GM21717 (cell line): ENCODE results near the gene USP5.

ENCODE experiments used
- ATAC-seq: cut with Tn5 transposase; IDR thresholded peaks from one replicate; pipeline ENCODE4 v1.9.1; 2021; ENCODE audit warnings: mild to moderate bottlenecking, moderate library complexity; ENCODE audit not compliant: unreplicated experiment

Gene USP5

DNA sequence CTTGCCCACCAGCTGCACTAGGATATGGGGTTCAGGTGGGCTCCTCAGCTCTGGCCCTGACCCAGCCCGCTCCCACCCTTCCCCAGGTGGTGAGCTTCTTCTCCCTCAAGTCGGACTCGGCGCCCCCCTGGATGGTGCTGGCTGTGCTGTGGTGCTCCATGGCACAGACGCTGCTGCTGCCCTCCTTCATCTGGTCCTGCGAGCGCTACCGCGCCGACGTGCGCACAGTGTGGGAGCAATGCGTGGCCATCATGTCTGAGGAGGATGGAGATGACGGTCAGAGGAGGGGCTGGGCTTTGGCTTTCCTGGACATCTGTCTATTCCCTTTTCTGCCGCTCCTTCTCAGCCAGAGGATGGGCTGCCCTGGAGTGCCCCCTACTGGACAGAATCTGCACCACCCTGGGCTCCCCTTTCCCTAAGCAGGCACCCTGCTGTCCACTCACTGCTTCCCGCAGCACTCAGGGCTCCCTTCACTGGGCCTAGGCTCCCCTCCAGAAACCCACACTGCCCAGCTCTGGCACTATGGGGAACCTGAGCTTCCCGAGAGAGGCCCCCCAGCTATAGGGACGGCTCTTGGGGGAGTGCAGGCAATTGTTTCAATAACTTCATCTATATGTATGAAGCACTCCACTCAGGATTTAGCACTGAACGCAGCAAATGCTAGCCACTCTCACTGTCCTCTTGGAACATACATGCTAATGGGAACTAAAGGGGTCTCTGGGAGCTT, 26.4 kb upstream of the USP5 start:
- peak; percentile 45 for ATAC-seq

DNA sequence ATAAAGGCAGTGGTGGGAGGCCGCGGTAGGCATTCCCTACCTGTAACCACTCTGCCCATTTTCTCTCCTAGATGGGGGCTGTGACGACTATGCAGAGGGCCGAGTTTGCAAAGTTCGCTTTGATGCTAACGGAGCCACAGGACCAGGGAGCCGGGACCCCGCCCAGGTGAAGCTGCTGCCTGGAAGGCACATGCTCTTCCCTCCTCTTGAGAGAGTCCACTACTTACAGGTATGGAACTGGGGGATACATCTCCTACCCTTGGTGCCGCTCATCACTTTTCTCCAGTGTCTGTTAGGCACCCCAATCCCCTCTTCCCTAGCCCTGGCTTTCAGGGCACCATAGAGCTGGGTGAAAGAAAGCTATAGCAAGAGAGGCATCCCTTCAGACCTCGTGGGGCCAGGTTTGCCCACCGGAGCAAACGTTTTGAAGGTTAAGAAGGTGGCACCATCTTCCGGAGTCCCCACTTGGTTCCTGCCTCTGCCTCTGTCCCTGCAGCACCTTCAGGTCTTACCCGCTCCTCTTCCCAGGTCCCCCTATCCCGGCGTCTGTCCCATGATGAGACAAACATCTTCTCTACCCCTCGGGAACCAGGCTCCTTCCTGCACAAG, 25.7 kb upstream of the USP5 start:
- no peak for ATAC-seq

DNA sequence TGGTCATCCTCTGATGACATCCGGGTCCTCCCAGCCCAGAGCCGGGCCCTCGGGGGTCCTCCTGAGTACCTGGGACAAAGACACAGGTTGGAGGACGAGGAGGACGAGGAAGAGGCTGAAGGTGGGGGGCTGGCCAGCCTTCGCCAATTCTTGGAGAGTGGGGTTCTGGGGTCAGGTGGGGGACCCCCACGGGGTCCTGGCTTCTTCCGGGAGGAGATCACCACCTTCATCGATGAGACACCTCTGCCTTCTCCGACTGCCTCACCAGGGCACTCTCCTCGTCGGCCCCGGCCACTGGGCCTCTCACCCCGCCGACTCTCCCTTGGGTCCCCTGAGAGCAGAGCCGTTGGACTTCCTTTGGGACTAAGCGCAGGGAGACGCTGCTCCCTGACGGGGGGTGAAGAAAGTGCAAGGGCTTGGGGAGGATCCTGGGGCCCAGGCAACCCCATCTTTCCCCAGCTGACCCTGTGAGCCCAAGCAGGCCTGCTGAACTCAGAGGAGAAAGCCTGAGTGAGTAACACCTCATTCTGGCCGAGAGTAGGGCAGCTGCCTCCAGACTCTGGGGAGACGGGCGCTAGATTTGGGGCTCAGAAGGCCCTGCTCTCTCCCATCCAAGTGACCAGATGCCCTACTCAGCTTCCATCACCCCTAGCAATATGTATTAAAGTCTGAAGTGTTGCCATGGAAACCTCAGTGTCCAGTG, 25.1 kb upstream of the USP5 start:
- no peak for ATAC-seq

DNA sequence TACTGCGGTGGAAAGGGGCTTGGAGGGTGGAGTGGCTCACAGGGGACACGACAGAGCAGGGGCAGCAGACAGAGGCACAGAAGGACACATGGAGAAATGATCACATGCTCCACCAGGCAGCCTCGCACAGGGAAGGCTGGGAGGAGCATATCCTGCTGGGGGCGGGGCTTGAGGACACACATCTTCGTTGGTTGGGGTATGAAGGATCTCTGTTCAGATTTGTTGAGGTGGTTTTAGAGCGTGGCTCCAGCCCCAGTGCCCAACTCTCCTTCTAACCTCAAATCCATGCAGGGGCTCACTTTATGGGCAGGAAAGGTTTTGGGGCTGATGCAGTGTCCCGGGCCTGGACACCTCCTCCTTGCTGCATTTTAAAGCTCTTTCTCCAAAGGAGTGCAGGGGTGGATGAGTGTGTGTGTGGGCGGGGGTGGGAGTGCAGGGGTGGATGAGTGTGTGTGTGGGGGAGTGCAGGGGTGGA, 24.5 kb upstream of the USP5 start:
- no peak for ATAC-seq

DNA sequence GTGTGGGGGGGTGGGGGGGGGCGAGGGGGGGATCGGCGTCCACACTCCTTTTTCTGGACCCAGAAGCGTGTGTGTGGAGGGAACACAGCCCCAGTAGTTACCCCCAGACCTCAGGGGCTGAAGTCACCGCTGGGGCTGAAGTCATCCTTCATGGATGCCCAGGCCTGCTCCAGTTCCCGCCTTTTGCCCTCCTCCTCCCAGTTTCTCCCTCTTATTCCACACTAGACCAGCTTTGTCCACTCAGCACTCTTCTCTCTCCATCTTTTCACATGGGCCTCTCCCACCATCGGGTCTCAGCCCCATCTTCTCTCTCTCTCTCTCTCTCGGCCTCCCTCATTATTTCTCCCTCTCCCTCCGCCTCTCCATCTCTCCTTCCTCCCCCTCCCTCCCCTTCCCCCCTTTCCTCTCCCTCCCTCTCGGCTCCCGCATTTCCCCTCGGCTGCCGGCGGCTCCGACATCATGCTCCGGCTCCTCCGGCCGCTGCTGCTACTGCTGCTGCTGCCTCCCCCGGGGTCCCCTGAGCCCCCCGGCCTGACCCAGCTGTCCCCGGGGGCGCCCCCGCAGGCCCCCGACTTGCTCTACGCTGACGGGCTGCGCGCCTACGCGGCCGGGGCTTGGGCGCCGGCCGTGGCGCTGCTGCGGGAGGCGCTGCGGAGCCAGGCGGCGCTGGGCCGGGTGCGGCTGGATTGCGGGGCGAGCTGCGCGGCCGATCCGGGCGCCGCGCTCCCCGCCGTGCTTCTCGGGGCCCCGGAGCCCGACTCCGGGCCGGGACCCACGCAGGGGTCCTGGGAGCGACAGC, 23.8 kb upstream of the USP5 start, which contains the start of gene P3H3:
Gene P3H3, plus strand, starts transcription at position 426 of the 799 bp plus-strand sequence. Its CDS starts 34 bp downstream, at position 460.
- no peak for ATAC-seq

DNA sequence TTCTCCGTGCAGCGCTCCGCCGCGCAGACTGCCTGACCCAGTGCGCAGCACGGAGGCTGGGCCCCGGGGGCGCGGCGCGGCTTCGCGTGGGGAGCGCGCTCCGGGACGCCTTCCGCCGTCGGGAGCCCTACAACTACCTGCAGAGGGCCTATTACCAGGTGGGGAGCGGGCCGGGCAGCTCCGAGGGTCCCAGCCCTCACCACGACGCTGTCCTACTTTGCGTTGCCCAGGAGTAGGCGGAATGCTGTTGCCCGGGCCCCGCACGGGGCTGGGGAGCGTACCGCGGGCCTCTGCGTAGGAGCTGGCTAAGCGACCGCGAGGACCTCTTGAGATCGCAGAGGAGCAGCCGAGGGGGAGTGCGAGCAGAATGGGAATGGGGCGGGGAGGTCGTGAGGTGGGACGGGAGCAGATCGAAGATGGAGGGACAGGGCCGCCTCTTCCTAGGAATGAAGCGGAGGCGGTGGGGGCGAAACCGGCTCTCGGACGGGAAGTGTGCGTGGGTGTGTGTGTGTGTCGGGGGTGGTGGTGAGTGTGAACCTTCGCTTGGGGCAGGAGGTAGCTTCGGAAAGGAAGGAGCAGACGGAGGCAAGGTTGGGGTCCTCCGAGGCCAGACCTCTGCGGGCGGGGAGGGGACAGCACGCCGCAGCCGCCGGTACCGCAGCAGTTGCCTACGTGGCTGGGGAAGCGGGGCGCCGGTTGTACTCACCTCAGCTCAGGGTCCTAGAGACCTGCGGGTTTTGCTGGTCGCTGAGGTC, 23.0 kb upstream of the USP5 start:
- ATAC-seq = no peak

DNA sequence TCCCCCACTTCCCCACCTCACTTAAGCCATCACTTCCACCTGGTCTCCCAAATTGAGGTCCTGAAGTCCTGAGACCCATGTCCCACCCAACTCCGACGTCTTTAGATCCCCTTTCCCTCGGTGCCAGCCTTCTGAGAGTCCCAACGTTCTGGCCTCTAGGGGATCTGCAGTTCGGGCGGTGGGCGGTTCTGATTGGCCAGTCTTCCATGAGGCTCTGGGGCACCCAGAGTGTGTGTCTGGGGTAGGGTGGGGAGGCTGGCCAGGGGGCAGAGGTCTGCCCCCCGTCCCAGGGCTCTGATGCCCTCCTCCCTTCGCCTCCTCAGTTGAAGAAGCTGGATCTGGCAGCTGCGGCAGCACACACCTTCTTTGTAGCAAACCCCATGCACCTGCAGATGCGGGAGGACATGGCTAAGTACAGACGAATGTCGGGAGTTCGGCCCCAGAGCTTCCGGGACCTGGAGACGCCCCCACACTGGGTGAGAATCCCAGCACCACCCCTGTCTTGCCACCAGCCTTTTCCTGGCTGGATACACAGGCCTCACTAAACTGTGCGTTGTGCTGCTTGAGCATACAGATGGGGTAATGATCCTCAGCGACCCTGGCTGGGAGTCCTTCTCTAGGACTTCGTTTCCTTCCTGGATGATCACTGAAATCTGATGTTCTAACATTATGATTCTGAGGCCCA, 22.3 kb upstream of the USP5 start:
- ATAC-seq = no peak

DNA sequence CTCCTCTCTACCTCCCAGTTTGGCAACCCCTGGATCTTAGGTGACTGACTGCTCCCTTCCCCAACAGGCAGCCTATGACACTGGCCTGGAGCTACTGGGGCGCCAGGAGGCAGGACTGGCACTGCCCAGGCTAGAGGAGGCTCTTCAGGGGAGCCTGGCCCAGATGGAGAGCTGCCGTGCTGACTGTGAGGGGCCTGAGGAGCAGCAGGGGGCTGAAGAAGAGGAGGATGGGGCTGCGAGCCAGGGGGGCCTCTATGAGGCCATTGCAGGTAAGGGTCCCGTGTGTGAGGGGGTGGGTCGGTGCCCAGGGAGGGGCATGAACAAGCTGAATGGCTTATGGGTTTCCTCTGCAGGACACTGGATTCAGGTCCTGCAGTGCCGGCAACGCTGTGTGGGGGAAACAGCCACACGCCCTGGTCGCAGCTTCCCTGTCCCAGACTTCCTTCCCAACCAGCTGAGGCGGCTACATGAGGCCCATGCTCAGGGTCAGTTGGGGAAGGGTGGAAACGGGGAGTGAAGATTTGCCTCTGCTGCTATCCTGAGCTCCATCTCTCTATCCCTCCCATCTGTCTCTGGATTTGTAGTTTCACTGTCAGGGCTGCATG, 21.6 kb upstream of the USP5 start:
- ATAC-seq = no peak

DNA sequence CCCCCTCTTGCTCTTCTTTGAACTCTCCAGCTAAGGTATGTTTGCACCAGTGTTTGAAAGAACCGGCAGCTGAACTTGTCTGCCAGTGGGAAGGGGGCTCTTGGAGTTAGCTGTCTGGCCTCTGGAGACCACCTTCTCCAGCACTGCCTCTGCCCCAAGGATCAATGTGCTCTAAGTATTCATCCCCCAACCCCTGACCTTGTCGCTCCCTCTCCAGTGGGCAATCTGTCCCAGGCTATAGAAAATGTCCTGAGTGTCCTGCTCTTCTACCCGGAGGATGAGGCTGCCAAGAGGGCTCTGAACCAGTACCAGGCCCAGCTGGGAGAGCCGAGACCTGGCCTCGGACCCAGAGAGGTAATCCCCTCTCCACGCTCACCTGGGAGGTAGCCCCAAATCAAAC, 21.0 kb upstream of the USP5 start:
- no peak for ATAC-seq

DNA sequence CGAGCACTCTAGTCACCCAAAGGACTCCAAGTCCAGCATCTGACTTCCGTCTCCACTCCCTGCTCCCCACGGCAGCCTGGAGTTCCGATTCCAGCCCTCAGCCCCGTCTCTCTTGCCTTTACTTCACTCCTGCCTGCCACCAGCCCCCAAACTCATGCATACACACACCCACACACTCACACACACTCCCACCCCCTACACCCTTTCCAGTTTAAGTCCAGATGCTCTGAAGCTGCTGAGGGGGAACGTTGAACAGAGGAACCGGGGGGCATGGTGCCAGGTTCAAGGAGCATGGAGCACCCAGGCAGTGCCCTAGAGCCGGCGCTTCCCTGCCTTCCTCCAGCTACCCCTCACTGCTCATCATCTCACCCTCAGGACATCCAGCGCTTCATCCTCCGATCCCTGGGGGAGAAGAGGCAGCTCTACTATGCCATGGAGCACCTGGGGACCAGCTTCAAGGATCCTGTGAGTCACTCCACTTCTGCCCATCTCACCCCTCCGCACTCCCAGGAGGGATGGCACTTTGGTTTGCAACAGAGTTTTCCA, 20.4 kb upstream of the USP5 start:
- no peak for ATAC-seq

DNA sequence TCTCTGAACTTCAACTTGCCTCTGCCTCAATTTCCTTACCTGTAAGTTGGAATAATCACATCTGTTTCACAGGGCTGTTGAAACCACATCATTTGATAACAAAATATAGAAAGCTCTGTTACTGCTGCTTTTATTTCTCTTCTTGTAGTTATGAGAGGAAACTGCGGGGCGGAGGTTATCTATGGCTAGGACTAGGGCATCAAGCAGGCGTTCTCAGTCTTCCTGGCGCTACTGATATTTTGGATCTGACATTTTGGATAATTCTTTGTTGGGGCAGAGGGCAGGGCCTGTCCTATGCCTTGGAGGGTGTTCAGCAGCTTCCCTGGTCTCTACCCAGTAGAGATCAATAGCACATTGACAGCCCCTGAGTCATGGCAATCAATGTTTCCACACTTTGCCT, 19.8 kb upstream of the USP5 start:
- ATAC-seq = no peak

DNA sequence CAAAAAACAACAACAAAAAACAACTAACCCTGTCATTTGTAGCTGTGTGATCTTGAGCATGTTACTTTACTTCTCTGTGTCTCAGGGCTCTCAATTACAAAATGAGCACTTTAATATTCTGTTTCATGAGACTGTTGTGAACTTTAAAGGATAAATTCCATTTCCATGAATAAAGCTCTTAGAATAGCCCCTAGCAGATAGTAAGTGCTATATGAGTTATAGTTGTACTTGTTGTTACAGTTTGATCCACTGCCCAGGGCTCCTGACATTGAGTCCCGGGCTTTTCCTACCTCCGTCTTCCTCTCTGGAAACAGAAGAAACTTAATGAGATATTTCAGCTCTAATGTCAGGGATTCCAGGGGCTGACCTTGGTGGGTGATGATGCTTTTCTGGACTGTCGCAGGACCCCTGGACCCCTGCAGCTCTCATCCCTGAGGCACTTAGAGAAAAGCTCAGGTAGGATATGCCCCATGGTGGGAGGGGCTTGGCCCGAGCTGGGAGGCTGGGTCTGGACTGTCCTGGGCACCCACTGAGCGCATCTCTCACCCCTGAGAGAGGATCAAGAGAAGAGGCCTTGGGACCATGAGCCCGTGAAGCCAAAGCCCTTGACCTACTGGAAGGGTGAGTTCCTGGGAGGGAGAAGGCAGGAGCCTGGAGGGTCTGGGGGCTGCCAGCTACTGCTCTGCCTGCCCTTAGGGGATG, 18.6 kb upstream of the USP5 start:
- no peak for ATAC-seq

DNA sequence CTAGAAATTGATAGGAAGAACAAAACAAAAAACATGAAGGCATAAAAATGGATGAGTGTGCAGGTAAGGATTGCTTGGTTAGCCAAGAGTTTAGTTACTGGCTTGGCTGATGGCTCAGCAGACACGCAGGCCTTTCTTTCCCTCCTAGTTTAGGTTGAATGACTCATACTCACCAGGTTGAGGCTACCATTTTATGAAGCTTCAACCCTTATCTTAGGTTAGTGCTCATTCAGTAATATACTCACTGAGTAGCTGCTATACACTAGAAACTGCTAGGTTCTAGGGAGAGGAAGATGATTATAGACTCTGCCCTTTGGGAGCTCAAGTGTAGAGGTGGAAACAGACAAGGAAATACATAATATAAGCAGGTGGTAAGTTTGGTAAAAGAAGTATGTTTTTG, 17.7 kb upstream of the USP5 start:
- ATAC-seq = no peak

DNA sequence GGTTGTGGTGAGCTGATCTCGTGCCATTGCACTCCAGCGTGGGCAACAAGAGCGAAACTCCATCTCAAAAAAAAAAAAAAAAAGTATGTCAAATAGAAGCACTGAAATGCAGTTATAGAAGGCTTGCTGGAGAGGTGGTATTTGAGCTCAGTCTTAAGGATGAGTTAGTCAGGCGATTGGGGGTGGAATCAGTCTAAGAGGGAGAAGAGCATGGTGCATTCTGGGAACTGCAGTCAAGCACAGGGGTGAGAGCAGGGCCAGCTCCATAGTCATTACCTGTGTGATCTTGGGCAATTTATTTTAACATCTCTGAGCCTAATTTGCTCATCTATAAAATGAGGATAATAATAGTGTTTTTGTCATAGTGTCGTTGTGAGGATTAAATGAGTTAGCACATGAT, 17.1 kb upstream of the USP5 start:
- no peak for ATAC-seq

DNA sequence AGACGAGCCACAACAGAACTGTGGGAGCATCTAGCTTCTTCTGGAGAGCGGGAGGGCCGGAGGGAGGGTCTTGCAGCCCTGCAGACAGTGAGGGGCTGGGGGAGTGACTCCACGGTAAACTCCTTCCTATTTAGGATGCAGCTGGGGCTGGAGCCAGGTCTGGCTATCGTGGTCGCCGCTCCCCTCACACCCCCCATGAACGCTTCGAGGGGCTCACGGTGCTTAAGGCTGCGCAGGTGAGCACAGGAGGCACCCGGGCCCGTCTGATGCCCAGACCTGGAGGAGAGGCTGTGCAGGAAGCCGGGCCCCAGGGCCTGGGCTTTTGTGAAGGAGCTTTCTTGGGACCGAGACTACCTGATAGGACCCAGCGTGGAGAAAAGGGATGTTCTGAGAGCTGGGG, 15.1 kb upstream of the USP5 start:
- ATAC-seq = no peak

DNA sequence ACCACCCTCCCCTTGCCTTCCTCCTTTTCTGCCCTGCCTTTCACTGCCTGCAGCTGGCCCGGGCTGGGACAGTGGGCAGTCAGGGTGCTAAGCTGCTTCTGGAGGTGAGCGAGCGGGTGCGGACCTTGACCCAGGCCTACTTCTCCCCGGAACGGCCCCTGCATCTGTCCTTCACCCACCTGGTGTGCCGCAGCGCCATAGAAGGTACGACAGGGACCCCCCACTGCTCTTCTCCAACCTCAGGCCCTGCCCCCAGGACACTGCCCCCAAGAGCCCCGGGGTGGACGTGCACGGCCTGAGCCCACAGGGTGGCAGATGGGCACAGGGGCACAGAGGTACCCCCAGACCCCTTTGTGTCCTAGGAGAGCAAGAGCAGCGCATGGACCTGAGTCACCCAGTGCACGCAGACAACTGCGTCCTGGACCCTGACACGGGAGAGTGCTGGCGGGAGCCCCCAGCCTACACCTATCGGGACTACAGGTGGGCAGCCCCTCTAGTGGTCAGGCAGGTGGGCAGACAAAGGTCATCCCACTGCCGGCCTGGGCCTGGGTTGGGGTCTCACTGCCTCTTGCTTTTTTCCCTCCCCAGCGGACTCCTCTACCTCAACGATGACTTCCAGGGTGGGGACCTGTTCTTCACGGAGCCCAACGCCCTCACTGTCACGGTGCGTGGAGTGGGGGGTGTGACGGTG, 14.4 kb upstream of the USP5 start:
- ATAC-seq = no peak

DNA sequence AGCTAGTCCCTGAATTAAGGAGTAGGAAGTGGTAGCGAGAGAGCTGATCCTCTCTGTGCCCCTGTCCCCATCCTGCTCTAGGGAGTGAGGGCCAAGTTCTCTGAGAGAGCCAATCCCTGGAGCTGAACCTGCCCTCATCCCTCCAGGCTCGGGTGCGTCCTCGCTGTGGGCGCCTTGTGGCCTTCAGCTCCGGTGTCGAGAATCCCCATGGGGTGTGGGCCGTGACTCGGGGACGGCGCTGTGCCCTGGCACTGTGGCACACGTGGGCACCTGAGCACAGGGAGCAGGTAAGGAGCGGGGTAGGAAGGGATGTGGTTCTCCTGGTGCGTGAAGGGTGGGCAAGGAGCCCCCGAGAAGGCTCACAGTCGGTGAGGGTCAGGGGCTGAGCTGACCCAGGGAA, 13.1 kb upstream of the USP5 start:
- no peak for ATAC-seq
